SK-N-SH treated with all-trans-retinoic acid at 6 μM for 48 hours (cell line): ENCODE measurements around the gene R3HDM2.

Source experiments
- ATAC-seq: fragments of 200-7000 bp; cut with Tn5 transposase; 3 replicates; pipeline ENCODE4 v1.9.1; 2020; ENCODE audit warnings: mild to moderate bottlenecking, moderate library complexity
- ARNTL ChIP-seq: fragments of 450-650 bp; formaldehyde crosslinking; IDR thresholded peaks from 2 replicates; pipeline ENCODE4 v1.5.0; 2020; ENCODE audit warnings: low read depth, mild to moderate bottlenecking, moderate library complexity, borderline replicate concordance
- BACH2 ChIP-seq: fragments of 250-450 bp; sonication (Bioruptor Pico); IDR thresholded peaks from 2 replicates; pipeline ENCODE4 v1.9.0; 2021; ENCODE audit warnings: mild to moderate bottlenecking, borderline replicate concordance
- ISL1 ChIP-seq: fragments of 250-450 bp; sonication (Bioruptor Pico); IDR thresholded peaks from 2 replicates; pipeline ENCODE4 v2.1.2; 2022; ENCODE audit warnings: mild to moderate bottlenecking, moderate library complexity
- OSR1 ChIP-seq: fragments of 250-450 bp; sonication (Bioruptor Pico); IDR thresholded peaks from 2 replicates; pipeline ENCODE4 v1.8.0; 2022; ENCODE audit warnings: moderate library complexity, mild to moderate bottlenecking, inconsistent platforms
- RARB ChIP-seq: fragments of 250-450 bp; sonication (Bioruptor Pico); IDR thresholded peaks from 2 replicates; pipeline ENCODE4 v1.8.0; 2021; ENCODE audit warnings: mild to moderate bottlenecking, moderate library complexity
- TCF4 ChIP-seq: fragments of 250-450 bp; sonication (Bioruptor Pico); IDR thresholded peaks from 2 replicates; pipeline ENCODE4 v1.8.0; 2021; ENCODE audit warnings: mild to moderate bottlenecking, moderate library complexity, borderline replicate concordance
- TOX ChIP-seq: fragments of 250-450 bp; sonication (Bioruptor Pico); IDR thresholded peaks from 2 replicates; pipeline ENCODE4 v1.8.0; 2021; ENCODE audit warnings: mild to moderate bottlenecking, moderate library complexity, borderline replicate concordance
- ZC3H10 ChIP-seq: fragments of 250-450 bp; sonication (Bioruptor Pico); IDR thresholded peaks from 2 replicates; pipeline ENCODE4 v1.5.1; 2021; ENCODE audit warnings: mild to moderate bottlenecking, moderate library complexity
- ZFP3 ChIP-seq: fragments of 250-450 bp; sonication (Bioruptor Pico); IDR thresholded peaks from 2 replicates; pipeline ENCODE4 v1.5.0; 2020; ENCODE audit warnings: mild to moderate bottlenecking, moderate library complexity
- ZNF70 ChIP-seq: fragments of 450-650 bp; formaldehyde crosslinking; IDR thresholded peaks from 2 replicates; pipeline ENCODE4 v1.5.0; 2020; ENCODE audit warnings: mild to moderate bottlenecking, moderate library complexity
- ZNF8 ChIP-seq: fragments of 450-650 bp; formaldehyde crosslinking; IDR thresholded peaks from 2 replicates; pipeline ENCODE4 v1.5.0; 2020; ENCODE audit warnings: mild to moderate bottlenecking, moderate library complexity
- TF ChIP-seq, protein P1 (sequence below): fragments of 250-450 bp; sonication (Bioruptor Pico); IDR thresholded peaks from 2 replicates; pipeline ENCODE4 v1.8.0; 2020; ENCODE audit warnings: mild to moderate bottlenecking, moderate library complexity, borderline replicate concordance
- TF ChIP-seq, protein P2 (sequence below): fragments of 250-450 bp; sonication (Bioruptor Pico); IDR thresholded peaks from 2 replicates; pipeline ENCODE4 v1.5.1; 2021; ENCODE audit warnings: mild to moderate bottlenecking, moderate library complexity
- TF ChIP-seq, protein P3 (sequence below): fragments of 250-450 bp; sonication (Bioruptor Pico); IDR thresholded peaks from 2 replicates; pipeline ENCODE4 v1.8.0; 2021; ENCODE audit warnings: low read depth, mild to moderate bottlenecking, moderate library complexity, borderline replicate concordance
- TF ChIP-seq, protein P4 (sequence below): fragments of 250-450 bp; sonication (Bioruptor Pico); IDR thresholded peaks from 2 replicates; pipeline ENCODE4 v1.5.0; 2020; ENCODE audit warnings: mild to moderate bottlenecking, moderate library complexity
- TF ChIP-seq, protein P5 (sequence below): fragments of 250-450 bp; sonication (Bioruptor Pico); IDR thresholded peaks from 2 replicates; pipeline ENCODE4 v1.5.1; 2020; ENCODE audit warnings: low read depth, mild to moderate bottlenecking, moderate library complexity

R3HDM2 gene

DNA sequence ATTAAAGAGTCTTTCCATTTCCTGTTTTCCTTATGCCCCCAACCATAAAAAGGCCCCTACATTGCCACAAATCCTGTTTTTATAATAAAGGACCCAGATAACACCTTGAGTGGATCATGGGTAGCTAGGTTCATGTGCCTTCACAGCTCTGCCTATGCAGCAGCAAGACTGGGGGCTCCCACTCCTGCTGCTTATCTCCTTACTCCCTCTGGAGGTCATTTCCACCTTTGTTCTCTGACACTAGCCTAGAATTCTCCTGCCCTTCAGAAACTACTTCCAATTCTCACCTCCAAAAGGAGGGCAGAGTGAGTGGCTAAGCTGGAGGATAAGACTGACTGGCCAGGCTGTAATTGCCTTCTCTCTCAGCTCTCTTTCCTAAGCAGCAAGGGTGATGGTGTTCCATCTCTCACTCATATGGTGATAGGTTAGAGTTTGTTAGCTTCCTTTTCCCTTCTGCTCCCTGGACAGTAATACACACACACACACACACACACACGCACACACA, 159.8 kb downstream of the R3HDM2 start:
- ATAC-seq: 0 out of 3 replicates have a peak, but pooled peaks have one; percentile 33
- no peak for TF ChIP-seq TOX
- TF ChIP-seq, all 23 proteins: peak for 0

DNA sequence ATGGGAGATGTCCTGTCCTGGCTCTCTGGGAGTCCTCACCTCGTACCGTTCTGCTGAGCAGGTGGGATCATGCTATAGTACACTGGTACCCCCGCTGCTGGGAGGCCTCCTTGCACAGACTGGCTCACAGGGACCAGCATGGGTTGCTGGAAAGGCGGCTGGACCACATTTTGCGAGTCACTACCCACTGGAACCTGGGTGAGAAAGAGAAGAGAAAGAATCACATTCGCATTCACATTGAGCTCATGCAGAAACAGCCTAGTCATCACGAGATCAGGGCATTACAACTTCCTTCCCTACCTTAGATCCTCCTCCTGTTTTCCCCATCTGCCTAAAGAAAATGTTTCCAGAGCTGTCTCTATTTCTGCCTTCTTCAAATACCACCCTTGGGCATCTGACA, 162.6 kb downstream of the R3HDM2 start:
- TF ChIP-seq, protein P1, sequence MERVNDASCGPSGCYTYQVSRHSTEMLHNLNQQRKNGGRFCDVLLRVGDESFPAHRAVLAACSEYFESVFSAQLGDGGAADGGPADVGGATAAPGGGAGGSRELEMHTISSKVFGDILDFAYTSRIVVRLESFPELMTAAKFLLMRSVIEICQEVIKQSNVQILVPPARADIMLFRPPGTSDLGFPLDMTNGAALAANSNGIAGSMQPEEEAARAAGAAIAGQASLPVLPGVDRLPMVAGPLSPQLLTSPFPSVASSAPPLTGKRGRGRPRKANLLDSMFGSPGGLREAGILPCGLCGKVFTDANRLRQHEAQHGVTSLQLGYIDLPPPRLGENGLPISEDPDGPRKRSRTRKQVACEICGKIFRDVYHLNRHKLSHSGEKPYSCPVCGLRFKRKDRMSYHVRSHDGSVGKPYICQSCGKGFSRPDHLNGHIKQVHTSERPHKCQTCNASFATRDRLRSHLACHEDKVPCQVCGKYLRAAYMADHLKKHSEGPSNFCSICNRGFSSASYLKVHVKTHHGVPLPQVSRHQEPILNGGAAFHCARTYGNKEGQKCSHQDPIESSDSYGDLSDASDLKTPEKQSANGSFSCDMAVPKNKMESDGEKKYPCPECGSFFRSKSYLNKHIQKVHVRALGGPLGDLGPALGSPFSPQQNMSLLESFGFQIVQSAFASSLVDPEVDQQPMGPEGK: no peak
- TF ChIP-seq, protein P2, sequence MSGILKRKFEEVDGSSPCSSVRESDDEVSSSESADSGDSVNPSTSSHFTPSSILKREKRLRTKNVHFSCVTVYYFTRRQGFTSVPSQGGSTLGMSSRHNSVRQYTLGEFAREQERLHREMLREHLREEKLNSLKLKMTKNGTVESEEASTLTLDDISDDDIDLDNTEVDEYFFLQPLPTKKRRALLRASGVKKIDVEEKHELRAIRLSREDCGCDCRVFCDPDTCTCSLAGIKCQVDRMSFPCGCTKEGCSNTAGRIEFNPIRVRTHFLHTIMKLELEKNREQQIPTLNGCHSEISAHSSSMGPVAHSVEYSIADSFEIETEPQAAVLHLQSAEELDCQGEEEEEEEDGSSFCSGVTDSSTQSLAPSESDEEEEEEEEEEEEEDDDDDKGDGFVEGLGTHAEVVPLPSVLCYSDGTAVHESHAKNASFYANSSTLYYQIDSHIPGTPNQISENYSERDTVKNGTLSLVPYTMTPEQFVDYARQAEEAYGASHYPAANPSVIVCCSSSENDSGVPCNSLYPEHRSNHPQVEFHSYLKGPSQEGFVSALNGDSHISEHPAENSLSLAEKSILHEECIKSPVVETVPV (CRISPR knock-in tag): no peak
- TF ChIP-seq ZNF8 (CRISPR knock-in tag): no peak
- TF ChIP-seq ARNTL (CRISPR knock-in tag): no peak
- TF ChIP-seq OSR1 (CRISPR knock-in tag): no peak
- TF ChIP-seq TCF4 (CRISPR knock-in tag): no peak
- no peak for ATAC-seq

DNA sequence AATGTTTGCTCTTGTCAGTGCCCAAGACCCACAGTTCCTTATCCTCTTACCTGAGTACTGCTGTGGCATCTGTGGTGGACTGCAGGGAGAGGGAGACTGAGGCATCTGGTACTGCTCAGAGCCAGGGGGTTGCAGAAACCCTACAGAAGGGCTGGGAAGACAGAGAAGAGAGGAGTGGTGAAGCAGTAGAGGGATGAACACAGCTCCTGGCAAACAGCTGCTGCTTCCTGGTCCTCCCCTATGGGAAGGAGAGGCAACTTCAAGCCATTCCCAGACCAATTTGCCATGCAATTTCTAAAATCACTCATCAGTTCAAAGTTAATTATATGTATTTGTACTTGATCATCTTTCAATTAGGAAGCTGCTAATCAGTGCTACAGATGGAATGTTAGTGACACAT, 164.2 kb downstream of the R3HDM2 start:
- no peak for ATAC-seq
- no peak for TF ChIP-seq ZFP3
- TF ChIP-seq OSR1 (CRISPR knock-in tag): no peak
- TF ChIP-seq BACH2 (CRISPR knock-in tag): no peak
- TF ChIP-seq, protein P1: no peak
- TF ChIP-seq, protein P3, sequence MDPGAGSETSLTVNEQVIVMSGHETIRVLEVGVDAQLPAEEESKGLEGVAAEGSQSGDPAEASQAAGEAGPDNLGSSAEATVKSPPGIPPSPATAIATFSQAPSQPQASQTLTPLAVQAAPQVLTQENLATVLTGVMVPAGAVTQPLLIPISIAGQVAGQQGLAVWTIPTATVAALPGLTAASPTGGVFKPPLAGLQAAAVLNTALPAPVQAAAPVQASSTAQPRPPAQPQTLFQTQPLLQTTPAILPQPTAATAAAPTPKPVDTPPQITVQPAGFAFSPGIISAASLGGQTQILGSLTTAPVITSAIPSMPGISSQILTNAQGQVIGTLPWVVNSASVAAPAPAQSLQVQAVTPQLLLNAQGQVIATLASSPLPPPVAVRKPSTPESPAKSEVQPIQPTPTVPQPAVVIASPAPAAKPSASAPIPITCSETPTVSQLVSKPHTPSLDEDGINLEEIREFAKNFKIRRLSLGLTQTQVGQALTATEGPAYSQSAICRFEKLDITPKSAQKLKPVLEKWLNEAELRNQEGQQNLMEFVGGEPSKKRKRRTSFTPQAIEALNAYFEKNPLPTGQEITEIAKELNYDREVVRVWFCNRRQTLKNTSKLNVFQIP (CRISPR knock-in tag): no peak
- TF ChIP-seq, protein P4, sequence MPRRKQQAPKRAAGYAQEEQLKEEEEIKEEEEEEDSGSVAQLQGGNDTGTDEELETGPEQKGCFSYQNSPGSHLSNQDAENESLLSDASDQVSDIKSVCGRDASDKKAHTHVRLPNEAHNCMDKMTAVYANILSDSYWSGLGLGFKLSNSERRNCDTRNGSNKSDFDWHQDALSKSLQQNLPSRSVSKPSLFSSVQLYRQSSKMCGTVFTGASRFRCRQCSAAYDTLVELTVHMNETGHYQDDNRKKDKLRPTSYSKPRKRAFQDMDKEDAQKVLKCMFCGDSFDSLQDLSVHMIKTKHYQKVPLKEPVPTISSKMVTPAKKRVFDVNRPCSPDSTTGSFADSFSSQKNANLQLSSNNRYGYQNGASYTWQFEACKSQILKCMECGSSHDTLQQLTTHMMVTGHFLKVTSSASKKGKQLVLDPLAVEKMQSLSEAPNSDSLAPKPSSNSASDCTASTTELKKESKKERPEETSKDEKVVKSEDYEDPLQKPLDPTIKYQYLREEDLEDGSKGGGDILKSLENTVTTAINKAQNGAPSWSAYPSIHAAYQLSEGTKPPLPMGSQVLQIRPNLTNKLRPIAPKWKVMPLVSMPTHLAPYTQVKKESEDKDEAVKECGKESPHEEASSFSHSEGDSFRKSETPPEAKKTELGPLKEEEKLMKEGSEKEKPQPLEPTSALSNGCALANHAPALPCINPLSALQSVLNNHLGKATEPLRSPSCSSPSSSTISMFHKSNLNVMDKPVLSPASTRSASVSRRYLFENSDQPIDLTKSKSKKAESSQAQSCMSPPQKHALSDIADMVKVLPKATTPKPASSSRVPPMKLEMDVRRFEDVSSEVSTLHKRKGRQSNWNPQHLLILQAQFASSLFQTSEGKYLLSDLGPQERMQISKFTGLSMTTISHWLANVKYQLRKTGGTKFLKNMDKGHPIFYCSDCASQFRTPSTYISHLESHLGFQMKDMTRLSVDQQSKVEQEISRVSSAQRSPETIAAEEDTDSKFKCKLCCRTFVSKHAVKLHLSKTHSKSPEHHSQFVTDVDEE (CRISPR knock-in tag): no peak
- TF ChIP-seq, protein P2 (CRISPR knock-in tag): no peak
- TF ChIP-seq RARB (CRISPR knock-in tag): no peak
- TF ChIP-seq, protein P5, sequence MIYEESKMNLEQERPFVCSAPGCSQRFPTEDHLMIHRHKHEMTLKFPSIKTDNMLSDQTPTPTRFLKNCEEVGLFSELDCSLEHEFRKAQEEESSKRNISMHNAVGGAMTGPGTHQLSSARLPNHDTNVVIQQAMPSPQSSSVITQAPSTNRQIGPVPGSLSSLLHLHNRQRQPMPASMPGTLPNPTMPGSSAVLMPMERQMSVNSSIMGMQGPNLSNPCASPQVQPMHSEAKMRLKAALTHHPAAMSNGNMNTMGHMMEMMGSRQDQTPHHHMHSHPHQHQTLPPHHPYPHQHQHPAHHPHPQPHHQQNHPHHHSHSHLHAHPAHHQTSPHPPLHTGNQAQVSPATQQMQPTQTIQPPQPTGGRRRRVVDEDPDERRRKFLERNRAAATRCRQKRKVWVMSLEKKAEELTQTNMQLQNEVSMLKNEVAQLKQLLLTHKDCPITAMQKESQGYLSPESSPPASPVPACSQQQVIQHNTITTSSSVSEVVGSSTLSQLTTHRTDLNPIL (CRISPR knock-in tag): no peak
- TF ChIP-seq ZC3H10 (CRISPR knock-in tag): no peak
- no peak for TF ChIP-seq ZNF70 (CRISPR knock-in tag)
- TF ChIP-seq TOX: no peak
- no peak for TF ChIP-seq ISL1
- no peak for TF ChIP-seq ZNF8 (CRISPR knock-in tag)
